HG02973 (cell line): ENCODE results near the gene NFATC2IP.
"Not testable (repeated sequence)": the region's sequence is repeated elsewhere in the genome, so short reads cannot be mapped to it uniquely, and the experiment has no call there.

Experiments
- ATAC-seq: cut with Tn5 transposase; IDR thresholded peaks from one replicate; pipeline ENCODE4 v1.9.1; 2021; ENCODE audit warnings: moderate library complexity; ENCODE audit not compliant: unreplicated experiment

The NFATC2IP gene

GRCh38 chr16:28990375-28991040 is 39.8 kb downstream of the NFATC2IP start:
- ATAC-seq: no peak

DNA sequence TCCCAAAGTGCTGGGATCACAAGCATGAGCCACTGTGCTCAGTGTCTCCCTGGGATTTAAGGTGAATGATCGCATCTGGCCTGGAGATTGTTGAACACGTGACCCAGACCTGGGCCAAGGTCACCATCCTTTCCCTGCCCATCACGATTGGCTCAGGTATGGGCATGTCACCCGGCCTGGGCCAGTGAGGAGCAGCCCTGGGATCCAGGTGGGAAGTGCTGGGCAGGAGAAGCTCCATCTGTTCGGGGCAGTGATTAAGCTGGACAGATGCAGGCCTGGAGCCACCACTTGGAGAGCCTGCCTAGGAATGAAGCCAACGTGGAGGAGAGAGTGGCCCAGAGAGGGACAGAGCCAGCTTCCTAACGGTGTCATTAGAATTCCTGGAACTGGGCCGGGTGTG is 41.0 kb downstream of the NFATC2IP start:
- ATAC-seq: no peak

DNA sequence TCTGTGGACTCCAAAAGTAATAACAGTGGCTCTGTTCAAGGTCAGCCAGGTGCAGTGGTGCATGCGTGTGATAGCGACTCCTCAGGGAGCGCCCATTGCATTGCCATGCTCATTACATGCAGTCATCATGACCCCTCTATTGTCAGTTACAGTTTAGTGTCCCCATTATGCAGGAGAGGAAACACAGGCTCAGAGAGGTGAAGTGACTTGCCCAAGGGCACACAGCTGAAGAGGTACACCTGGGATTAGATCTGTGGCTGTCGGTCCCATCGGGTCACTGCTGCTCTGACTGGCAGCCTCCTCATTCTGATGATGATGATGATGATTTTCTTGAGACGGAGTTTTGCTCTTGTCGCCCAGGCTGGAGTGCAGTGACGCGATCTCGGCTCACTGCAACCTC is 41.8 kb downstream of the NFATC2IP start:
- no peak for ATAC-seq

DNA sequence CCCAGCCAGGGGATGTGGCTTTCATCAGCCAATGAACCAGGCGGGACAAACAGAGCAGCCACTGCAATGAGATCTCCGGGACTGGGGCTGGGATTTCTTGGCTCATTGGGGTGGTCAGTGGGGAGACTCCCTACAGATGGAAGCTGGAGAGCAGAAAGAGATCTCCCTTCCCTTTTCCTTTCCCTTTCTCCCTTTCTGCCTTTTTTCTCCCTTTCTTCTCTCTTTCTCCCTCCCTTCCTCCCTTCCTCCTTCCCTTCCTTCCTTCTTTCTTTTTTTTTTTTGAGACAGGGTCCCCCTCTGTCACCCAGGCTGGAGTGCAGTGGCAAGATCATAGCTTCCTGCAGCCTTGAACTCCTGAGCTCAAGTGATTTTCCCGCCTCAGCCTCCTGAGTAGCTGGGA is 48.1 kb downstream of the NFATC2IP start:
- ATAC-seq: no peak

DNA sequence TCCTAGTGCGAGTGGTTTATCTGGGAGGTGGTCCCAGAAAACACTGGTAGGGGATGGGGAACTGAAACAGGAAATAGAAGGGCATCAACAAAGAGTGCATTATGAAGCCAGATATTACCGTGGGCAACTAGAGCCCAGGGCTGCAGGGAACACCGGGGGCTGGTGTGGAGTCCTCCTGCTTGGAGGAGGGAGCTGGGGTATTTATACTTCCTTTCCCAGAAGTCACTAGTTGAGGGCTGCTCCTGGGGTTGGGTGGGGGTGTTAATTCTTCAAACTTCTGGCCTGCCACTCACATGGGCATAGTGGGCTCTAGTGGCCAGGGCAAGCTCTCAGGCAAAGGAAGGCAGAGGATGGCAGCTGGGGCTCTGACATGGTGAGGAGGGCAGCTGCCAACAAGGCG is 48.8 kb downstream of the NFATC2IP start:
- ATAC-seq: no peak

DNA sequence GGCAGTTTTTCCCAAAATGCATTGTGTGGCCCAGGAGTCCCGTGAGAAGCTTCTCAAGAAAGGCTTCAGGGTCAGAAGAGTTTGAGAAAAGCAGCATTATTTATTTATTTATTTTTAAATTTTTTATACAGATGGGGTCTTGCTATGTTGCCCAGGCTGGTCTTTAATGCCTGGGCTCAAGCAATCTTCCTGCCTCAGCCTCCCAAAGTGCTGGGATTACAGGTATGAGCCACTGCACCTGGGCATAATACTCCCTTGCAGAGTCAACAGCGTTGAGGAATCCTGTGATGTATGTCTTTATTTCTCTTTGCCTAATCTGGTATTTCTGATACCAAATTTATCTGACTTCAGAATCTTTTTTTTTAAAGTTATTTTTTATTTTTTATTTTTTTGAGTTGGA is 49.3 kb downstream of the NFATC2IP start:
- ATAC-seq: no peak

DNA sequence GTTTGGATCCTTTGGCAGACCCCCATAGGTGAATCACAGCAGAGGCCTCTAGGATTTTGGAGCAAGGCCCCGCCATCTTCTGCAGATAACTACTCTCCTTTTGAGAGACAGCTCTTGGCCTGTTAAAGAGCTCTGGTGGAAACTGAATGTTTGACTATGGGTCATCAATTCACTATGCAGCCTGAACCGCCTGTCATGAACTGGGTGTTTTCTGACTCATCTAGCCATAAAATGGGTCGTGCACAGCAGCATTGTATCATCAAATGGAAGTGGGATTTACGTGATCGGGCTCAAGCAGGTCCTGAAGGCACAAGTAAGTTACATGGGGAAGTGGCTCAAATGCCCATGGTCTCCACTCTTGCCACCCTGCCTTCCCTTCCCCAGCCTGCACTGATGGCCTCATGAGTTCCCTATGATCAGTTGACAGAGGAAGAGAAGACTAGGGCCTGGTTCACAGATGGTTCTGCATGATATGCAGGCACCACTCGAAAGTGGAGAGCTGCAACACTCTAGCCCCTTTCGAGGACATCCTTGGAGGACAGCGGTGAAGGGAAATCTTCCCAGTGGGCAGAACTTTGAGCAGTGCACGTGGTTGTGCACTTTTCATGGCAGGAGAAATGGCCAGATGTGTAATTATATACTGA is 53.9 kb downstream of the NFATC2IP start:
- not testable (repeated sequence) for ATAC-seq

GRCh38 chr16:29007730-29008593 is 57.2 kb downstream of the NFATC2IP start:
- no peak for ATAC-seq

DNA sequence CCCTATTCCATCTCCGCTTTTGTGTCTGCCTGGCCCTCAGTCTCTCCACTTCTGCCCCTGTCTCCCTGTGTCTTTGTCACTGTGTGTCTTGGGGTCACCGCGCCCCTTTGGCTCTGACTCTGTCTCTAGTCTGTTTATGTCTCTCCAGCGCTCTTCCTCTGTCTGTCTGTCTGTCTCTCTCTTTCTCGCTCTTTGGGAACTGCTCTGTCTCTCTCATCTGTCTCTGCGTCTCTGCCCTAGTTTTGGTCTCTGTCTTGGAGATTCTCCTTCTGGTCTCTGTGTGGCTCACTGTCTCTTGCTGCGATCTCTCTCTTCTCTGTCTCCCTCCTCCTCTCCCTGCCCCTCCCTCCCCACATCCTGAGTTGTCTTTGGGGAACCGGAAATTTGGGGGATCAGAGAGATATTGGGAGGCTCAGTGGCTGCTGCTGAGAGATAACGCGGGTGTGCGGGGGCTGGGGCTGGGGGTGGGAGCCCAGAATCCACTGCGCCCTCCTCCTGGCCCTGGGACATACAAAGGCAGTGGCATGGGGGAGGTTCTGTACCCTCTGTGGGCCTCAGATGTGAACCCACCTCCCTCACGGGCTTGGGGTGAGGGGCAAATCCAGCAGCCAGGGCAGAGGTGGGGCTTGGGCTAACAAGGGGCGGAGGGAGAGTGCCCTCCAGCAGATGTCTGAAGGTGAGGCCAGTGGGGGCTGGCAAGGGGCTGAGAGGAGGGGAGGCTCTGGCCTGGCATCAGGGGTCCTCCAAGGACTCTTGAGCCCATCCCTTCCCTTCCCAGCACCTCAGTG is 58.5 kb downstream of the NFATC2IP start:
- ATAC-seq: no peak

DNA sequence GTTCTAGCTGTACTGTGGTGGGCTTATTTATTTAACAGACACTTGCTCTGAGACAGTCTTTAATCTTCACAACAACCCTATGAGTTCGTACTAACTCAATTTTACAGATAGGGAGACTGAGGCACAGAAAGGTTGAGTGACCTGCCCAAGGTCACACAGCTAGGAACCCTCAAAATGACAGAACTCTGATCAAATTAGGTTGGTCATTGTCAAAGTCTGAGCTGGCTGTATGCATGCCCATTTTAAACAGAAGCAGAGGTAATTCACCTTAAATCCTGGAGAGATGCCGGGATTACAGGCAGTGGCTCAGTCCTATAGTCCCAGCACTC is 59.1 kb downstream of the NFATC2IP start:
- ATAC-seq: no peak

DNA sequence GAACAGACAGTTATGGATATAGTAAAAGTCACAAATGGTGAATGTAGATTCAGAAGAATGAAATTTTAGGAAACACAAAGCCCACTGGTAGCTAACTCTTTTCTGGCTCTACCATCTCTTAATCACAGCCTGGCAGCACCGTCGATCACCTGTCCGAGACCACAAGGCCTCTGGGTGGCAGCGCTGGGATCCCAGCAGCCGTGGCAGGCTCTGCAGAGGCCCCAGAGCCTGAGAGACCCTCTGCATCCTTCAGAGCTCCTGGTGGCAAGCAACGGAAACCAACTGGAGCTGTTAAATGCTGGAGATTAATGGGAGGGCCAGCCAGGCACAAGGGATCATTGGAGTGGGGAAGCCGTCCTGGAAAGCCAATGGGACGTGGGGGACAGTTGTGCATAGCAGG is 60.4 kb downstream of the NFATC2IP start:
- no peak for ATAC-seq

- no peak for ATAC-seq
These were observed 61.1 kb downstream of the NFATC2IP start for GRCh38 chr16:29011851-29012250.

DNA sequence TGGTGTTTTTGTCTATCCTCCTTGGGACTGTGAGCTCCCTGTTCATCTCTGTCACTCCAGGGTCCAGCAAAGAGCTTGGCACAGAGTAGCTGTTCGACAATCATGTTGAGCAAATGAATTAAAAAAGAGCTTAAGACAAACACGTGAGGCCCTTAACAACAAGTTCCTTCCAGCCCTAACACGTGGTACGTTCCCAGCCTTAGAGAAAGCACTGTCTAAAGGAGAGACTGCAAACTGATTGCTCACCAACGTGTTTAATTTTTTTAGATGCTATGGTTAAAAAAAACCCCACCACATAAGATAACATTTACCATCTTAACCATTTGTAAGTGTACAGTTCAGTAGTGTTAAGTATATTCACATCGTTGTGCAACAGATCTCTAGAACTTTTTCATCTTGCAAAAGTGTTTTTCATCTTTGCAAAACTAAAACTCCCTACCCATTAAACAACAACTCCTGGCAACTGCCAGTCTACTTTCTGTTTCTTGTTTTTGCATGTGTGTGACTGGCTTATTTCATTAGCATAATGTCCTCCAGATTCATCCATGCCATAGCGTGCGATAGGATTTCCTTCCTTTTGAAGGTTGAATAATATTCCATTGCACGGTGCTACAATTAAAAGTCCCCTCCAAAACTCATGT is 62.3 kb downstream of the NFATC2IP start:
- no peak for ATAC-seq

DNA sequence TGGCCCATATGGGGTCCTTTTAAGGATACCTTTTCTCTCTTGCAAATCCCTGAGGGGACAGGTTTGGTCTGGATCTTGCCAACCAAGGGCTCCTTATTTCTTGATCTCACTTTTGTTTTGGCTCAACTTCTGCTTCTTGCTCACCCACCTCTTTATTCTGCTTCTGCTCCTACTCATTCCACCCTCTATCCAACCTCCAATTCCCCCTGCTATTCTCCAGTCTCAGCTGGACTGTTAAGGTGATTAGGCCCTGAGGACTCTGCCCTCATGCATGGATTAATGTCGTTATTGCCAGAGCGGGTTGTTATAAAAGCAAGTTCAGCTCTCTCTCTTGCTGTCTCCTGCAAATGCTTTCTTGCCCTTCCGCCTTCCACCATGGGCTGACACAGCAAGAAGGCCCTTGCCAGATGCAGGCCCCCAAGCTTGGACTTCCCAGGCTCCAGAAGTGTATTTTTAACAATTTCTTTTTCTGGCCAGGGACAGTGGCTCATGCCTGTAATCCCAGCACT is 63.9 kb downstream of the NFATC2IP start:
- no peak for ATAC-seq
